Measurements from ENCODE around the gene CTSL. TPM values are rescaled to one million over a fixed set of nuclear protein-coding genes. Genes with fewer than 3 reads are reported as not detected.

CTSL gene
- total RNA-seq: 38.6 and 47.5 TPM in 2 replicates
- long read RNA-seq, transcript CTSL-203 (8 exons, 2,177 nt): minor isoform, 58 of 204 reads
- long read RNA-seq, transcript CTSL-201 (8 exons, 1,436 nt): major isoform, 70 of 204 reads
- long read RNA-seq, partial matches to known transcripts: 5 of 204 reads
- long read RNA-seq, other reads (novel, unspliced or antisense): 71 of 204 reads

GRCh38 chr9:87725900-87726709 lies at the start of gene CTSL:
Gene CTSL, plus strand, starts transcription at chr9:87726119. Its CDS starts 1,485 bp downstream, at chr9:87727604.
- peaks cover 11% of the 10 kb centered on the region for H3K27me3 Mint-ChIP-seq
- H3K4me3 Mint-ChIP-seq (ENCODE audit: low read depth): peak within 1 kb of the TSS; percentile 90
- H3K9me3 Mint-ChIP-seq (ENCODE audit: low read depth): no peaks in the 10 kb centered on the region
- TF ChIP-seq CTCF (IDR thresholded peaks at IDR 0.05; ENCODE audit: unreplicated experiment): peak; percentile 43
- peak within 1 kb of the TSS; percentile 94 for H3K27ac Mint-ChIP-seq
- peaks cover 4% of the 10 kb centered on the region for H3K4me1 Mint-ChIP-seq (ENCODE audit: low read depth)
- peaks cover 3% of the 10 kb centered on the region for H3K36me3 Mint-ChIP-seq (ENCODE audit: insufficient read depth)
- peak; percentile 66 for DNase-seq (ENCODE audit: low spot score, unreplicated experiment)

DNA sequence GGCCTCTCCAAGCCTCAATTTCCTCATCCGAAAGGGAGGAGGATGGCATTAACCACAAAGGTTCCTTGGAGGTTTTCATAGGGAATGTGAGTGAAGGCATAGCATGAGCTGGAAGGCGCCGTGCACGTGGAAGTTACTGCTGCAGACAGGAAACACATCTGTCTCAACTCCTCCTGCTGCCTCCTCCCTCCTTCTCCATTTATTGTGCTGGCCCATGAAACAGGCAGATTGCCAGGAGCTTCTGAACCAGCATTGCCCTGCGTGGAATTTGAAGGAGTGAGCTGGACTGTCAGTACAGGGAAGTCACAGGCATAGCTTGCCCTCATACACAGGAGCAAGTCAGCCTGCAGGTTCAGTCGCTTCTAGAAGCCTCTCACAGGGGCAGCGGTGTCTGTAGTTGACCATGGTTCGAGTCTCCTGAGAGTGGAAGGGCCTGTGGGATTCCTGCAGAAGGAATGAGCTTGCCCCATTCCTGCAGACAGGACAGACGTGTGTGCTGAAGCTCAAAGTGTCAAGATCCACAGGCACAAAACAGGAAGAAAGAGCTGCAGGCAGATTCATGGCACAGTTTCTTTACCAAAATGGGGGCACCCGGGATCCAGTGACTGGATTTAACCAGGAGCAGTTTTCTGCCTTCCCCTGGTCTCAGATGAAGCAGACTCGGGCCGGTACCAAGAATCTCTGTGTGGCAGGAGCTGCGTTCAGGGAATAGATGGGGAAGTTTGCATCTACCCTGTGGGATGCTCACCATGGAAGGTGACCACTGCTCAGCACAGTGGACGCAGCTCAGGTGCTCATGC lies 48.7 kb upstream of the CTSL start:
- Mint-ChIP-seq H3K9me3 (ENCODE audit: low read depth) (no peaks in the 10 kb centered on the region), H3K36me3 (ENCODE audit: insufficient read depth) (peaks cover 28% of the 10 kb centered on the region), H3K4me1 (ENCODE audit: low read depth) (peaks cover 15% of the 10 kb centered on the region), H3K27ac (peak overlapping the region; percentile 81), H3K4me3 (ENCODE audit: low read depth) (no peak overlapping the region), H3K27me3 (no peaks in the 10 kb centered on the region)
- no peak for DNase-seq (ENCODE audit: low spot score, unreplicated experiment)
- TF ChIP-seq CTCF (IDR thresholded peaks at IDR 0.05; ENCODE audit: unreplicated experiment): no peak

DNA sequence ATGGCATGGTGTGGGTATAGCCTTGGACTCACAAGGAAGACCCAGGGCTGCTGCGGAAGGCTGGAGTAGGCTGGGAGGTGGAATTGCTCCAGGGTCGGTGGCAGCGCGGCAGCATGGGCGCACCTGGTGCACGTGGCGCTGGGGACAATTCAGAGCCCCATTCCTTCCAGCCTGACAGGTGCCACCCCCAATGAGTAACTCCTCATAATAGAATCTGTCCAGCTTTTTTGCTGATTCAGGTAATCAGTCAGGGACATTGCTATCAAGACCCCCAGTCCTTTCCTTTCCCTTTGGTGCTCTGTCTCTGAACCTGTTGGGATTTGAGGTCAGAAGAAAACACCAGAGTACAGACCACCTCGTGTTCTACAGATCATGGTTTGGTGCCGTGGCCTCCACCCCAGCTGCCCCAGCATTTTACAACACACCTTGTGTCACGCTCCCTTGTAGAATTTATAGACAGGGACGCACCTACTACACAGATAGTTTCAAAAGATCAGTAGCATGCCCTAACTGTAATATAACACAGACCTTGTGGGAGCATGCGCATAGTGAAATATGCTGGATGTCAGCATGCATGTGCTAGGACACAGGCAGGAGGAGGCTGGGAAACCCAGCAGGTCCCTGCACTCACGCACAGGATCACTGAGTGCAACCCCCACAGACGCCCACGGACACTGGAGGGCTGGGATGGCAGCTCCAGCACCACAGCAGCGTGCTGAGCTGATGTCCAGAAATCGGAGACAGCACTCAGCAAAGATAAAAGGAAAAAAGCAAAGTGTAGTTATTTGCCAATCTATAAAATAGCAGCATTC lies 47.9 kb upstream of the CTSL start:
- no peak overlapping the region for H3K4me3 Mint-ChIP-seq (ENCODE audit: low read depth)
- TF ChIP-seq CTCF (IDR thresholded peaks at IDR 0.05; ENCODE audit: unreplicated experiment): no peak
- H3K27ac Mint-ChIP-seq: no peak overlapping the region
- no peaks in the 10 kb centered on the region for H3K27me3 Mint-ChIP-seq
- H3K4me1 Mint-ChIP-seq (ENCODE audit: low read depth): peaks cover 16% of the 10 kb centered on the region
- no peak for DNase-seq (ENCODE audit: low spot score, unreplicated experiment)
- H3K36me3 Mint-ChIP-seq (ENCODE audit: insufficient read depth): peaks cover 25% of the 10 kb centered on the region
- H3K9me3 Mint-ChIP-seq (ENCODE audit: low read depth): no peaks in the 10 kb centered on the region

- H3K36me3 Mint-ChIP-seq (ENCODE audit: insufficient read depth): peaks cover 21% of the 10 kb centered on the region
Observed at GRCh38 chr9:87678650-87679355, 47.1 kb upstream of the CTSL start.

More at GRCh38 chr9:87678650-87679355, 47.1 kb upstream of the CTSL start:
- Mint-ChIP-seq H3K27me3 (no peaks in the 10 kb centered on the region), H3K4me3 (ENCODE audit: low read depth) (no peak overlapping the region), H3K9me3 (ENCODE audit: low read depth) (no peaks in the 10 kb centered on the region), H3K27ac (peak overlapping the region; percentile 50), H3K4me1 (ENCODE audit: low read depth) (peaks cover 16% of the 10 kb centered on the region)
- peak; percentile 80 for TF ChIP-seq CTCF (IDR thresholded peaks at IDR 0.05; ENCODE audit: unreplicated experiment)
- DNase-seq (ENCODE audit: low spot score, unreplicated experiment): peak; percentile 44

Data from progenitor cell of endocrine pancreas (in vitro differentiated cells).